GM12865 (cell line): Measurements from ENCODE around the gene TAGLN.

Source experiments
- DNase-seq: peaks from one replicate; pipeline ENCODE4 v3.0.0; 2010; ENCODE audit warnings: low read depth
- H3K4me3 ChIP-seq: 2 replicates; pipeline ENCODE4 v1.5.1; 2011; ENCODE audit warnings: mild to moderate bottlenecking, low read depth, low read length, control low read depth
- CTCF ChIP-seq: IDR thresholded peaks from 2 replicates; pipeline ENCODE4 v1.5.1; 2011; ENCODE audit warnings: low read length, control low read depth, low read depth, inconsistent platforms; ENCODE audit not compliant: insufficient read depth; ENCODE audit errors: missing control alignments

TAGLN gene

DNA sequence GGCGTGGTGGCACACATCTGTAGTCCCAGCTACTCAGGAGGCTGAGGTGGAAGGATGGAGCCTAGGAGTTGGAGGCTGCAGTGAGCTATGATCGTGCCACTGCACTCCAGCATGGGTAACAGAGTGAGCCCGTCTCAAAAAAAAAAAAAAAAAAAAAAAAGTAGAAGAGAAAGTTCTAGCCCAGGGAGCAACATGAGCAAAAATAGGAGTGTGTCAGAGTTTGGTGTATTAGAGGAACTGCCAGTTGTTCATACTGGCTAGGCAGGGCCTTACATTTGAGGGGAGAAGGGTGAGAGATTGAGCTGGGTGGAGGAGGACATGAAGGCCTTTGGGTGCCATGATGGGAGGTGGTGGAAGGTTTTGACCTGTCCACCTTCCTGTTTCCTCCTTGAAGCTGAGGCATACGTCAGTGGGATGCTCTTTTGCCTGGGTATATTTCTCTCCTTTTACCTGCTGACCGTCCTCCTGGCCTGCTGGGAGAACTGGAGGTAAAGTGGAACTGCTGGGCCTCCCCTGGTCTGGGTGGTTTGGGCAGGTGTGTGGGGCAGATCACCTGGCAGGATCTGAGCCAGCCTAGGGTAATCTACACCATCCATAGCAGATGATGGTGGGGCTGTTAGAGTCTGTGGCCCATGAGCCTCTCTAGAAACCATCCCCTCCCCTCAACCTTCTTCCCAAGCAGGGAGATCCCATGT lies 13.3 kb upstream of the TAGLN start:
- H3K4me3 ChIP-seq, result no peak overlapping the region
- DNase-seq, result peak; percentile 57
- no peak for TF ChIP-seq CTCF

DNA sequence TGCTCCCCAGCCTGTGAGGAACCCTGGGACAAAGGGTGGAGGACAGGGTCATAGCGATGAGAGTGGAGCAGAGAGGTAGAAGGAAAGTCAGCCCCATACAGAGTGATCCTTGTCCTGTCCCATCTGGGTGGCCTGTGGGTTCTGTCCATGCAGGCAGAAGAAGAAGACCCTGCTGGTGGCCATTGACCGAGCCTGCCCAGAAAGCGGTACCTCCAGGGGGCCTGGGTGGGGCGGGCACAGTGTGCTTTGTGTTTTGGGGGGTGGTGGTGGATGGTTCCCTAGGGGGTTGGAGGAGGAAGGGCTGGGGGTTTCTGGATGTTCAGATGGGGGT lies 12.8 kb upstream of the TAGLN start:
- H3K4me3 ChIP-seq, result no peak overlapping the region
- no peak for TF ChIP-seq CTCF
- DNase-seq, result no peak

DNA sequence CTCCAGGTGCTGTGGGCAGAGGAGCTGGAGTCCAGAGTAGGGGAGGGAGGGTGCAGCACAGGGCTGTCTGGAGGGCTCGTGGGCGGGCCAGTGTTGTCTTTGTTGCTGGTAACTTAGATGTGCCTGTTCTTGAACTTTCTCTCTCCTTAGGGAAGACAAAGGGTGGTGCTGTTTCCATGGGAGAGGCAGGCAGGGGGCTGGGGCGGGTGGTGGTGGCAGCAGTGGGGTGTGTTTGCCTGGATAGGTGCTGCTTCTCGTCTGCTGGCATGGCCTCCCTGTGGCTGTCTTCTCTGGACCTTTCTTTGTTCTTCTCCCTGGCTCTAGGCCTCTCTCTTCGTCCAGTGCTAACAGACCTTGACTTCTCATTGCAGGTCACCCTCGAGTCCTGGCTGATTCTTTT lies 12.2 kb upstream of the TAGLN start:
- no peak overlapping the region for H3K4me3 ChIP-seq
- TF ChIP-seq CTCF, result no peak
- DNase-seq, result no peak

DNA sequence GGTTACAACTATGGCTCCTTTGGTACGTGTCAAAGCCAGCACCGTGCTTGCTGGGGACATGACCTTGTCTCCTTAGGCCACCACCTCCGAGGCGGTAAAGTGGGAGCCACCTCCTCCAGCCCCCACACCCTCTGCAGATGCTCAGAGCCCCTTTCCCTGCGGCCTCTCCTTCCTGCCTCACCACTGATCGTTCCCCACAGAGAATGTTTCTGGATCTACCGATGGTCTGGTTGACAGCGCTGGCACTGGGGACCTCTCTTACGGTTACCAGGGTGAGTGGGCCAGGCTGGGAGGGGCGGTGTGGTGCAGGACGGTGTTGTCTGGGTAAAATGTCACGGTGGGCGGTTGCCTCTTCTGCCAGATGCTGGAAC lies 11.8 kb upstream of the TAGLN start:
- H3K4me3 ChIP-seq, result no peak overlapping the region

DNA sequence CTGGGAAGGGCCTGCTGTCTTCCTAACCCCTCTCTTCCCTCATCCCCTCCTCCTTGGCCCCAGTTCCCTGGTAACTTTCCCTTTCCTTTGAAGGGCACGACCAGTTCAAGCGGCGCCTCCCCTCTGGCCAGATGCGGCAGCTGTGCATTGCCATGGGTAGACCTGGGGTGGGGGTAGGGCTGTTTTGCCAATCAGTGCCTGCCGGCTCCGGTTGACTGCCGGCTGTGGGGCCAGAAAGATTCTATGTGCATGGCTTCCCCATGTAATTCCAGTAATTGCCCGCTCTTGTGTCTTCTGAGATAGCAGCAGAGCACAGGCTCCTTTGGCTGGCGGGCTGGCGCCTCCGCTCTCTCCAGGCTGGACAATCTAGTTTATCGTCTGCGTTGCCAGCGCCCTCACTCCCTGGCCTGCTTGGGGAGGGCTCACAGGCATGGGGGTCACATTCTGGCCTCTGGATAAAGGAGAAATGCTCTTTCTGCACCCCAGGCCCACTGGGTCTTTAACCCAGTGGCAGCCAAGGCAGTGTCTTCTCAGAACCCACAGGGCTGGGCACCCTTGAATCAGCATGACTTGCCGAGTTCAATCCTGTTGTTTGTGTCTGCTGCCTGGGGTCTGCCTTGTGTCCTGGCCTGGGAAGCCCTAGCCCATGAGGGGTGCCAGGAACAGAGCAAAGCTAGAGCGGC lies 11.2 kb upstream of the TAGLN start:
- no peak for TF ChIP-seq CTCF
- DNase-seq, result no peak
- no peak overlapping the region for H3K4me3 ChIP-seq

More for the DNA sequence above, 11.8 kb upstream of the TAGLN start:
- no peak for TF ChIP-seq CTCF
- DNase-seq, result no peak

GRCh38 chr11:117188620-117189081 lies 10.5 kb upstream of the TAGLN start:
- no peak overlapping the region for H3K4me3 ChIP-seq
- TF ChIP-seq CTCF, result no peak
- DNase-seq, result no peak
